Stimulated activated CD8-positive, alpha-beta memory T cell treated with anti-CD3 and anti-CD28 coated beads, Interleukin-7, amount 100 ng/mL, for 4 hours (primary cell): ENCODE measurements around the gene TMEM255B.

Experiments used
- DNase-seq, 2 donors: peaks; one replicate each; pipeline ENCODE4 v3.0.0-alpha.2; 2020; ENCODE audit warnings: low read depth in 2 of 2

TMEM255B gene

DNA sequence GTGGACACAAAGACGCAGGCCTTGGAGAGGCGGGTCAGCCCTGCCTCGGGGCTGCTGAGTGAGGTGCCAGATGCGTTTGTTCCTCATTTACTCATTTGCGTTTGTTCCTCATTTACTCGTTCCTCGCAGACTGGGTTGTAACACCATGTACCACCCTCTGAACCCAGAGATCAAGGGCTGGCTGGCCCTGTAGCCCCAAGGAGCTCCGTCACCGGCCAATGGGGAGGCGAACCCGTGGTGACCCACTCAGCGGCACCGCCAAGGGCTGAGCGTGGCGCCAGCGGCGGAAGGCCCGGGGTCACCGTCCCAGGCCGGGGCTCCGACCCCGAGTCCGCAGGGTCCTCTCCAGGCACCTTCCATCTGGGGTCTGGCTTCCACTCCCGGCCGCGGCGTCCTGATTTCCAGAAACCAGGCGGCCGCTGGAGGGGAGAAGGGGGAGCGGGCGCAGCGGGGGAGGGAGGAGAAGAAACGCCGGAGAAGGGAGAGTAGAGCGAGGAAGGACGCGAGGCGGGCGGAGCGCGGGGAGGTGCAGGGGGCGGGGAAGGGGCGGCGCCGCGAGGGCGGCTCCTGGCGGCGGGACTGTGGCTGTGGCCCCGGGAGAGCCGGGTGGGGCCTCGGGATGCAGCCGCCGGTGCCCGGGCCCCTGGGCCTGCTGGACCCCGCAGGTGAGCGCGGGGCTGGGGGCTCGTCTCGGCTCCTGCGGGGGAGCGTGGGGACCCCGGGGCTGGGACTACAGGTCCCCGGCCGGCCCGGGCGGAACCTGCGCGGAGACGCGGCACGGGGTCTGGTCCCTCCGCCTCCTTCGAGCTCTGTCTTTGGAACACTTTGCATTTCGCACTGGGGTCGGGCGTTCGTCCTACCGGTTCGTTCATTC, at the start of gene TMEM255B:
Gene TMEM255B, plus strand, starts transcription at position 576 of the 874 bp plus-strand sequence. Its CDS starts 44 bp downstream, at position 620.
- DNase-seq = peak; percentile 35 to 66

DNA sequence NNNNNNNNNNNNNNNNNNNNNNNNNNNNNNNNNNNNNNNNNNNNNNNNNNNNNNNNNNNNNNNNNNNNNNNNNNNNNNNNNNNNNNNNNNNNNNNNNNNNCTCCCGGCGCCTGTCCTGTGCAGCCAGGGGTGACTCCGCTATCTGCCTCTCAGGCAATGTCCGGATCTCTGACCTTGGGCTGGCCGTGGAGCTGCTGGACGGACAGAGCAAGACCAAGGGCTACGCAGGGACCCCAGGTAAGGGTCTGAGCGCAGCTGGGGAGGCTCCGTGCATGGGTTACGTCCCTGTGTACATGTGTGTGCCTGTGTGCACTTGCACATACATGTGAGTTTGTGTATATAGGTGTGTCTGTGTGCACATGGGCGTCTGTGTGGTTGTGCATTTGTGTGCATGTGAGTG, 36.1 kb upstream of the TMEM255B start:
- no peak for DNase-seq

DNA sequence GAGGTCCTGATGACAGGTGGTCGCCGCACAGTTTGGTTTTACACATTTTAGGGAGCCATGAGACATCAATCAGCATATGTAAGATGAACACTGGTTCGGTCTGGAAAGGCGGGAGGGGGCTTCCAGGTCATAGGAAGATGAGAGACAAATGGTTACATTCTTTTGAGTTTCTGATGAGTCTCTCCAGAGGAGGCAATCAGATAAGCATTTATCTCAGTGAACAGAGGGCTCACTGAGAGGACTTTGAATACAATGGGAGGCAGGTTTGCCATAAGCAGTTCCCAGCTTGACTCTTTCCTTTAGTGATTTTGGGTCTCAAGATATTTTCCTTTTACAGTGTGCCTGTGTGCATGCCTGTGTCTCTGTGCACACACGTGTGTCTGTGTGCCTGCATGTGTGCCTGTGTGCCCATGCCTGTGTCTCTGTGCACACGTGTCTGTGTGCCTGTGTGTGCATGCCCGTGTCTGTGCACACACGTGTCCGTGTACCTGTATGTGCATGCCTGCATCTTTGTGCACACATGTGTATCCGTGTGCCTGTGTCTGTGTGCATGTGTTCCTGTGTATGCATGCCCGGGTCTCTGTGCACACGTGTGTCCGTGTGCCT, 35.5 kb upstream of the TMEM255B start:
- DNase-seq = no peak

DNA sequence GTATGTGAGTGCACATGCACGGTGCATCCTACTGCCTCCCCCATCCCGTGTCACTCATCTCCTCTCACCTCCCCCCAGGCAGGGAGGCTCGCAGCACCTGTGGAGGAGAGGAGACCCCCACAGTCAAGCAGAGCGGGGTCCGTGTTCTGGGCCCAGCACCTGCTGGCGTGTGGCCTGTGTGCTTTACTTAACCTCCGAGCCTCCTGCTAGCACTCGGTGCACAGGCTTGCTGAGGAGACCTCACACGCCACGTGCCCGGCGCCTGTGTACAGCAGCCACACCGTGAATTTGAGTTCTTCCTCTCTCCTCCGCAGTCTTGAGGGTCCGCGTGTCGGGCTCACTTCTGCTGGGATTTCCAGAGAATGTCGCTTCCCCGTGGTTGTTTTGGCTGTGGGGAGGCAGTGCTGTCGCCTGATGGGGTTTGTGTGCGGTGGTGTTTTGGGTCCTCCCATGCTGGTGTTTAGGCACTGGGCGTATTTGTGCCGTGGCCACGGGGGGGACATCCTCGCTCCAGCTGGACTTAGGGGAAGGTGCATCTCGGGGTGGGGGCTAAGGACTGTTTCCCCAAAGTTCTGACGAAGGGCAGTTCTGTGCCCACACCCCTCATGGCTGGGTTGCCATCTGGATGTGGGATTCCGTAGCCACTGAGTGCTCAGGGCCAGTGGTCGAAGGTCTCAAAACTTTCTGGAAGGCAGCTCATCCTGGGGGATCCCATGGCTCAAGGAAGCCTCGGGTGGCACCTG, 34.8 kb upstream of the TMEM255B start:
- DNase-seq = no peak

DNA sequence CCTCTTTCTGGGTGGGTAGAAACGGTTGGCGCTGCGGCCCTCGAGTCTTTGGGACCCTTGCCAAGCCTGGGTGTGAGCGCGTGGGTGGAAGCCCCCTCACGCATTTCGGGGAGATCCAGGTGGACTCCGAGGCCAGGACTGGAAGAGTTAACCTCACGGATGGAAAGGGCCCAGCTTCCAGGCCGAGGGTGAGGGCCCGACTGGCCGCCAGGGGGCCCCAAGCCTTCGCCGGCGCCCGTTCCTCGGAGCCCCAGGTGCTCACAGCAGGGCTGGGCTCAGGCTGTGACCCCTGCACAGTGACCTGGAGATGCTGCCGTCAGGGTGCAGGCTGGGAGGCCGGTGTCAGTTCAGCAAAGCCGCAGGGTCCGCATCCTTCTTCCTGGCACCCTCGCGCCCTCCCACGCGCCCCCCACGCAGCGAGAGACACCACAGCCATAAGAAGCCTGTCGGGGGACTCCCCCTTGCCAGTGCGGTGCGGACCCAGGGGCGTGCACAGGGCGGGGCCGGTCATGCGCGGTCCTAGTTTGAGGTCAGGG, 34.2 kb upstream of the TMEM255B start:
- peak; percentile 83 to 84 for DNase-seq

DNA sequence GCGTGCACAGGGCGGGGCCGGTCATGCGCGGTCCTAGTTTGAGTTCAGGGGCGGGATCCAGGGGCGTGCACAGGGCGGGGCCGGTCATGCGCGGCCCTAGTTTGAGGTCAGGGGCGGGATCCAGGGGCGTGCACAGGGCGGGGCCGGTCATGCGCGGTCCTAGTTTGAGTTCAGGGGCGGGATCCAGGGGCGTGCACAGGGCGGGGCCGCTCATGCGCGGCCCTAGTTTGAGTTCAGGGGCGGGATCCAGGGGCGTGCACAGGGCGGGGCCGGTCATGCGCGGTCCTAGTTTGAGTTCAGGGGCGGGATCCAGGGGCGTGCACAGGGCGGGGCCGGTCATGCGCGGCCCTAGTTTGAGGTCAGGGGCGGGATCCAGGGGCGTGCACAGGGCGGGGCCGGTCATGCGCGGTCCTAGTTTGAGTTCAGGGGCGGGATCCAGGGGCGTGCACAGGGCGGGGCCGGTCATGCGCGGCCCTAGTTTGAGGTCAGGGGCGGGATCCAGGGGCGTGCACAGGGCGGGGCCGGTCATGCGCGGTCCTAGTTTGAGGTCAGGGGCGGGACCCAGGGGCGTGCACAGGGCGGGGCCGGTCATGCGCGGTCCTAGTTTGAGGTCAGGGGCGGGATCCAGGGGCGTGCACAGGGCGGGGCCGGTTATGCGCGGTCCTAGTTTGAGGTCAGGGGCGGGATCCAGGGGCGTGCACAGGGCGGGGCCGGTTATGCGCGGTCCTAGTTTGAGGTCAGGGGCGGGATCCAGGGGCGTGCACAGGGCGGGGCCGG, 33.5 kb upstream of the TMEM255B start:
- peak; percentile 34 to 52 for DNase-seq

DNA sequence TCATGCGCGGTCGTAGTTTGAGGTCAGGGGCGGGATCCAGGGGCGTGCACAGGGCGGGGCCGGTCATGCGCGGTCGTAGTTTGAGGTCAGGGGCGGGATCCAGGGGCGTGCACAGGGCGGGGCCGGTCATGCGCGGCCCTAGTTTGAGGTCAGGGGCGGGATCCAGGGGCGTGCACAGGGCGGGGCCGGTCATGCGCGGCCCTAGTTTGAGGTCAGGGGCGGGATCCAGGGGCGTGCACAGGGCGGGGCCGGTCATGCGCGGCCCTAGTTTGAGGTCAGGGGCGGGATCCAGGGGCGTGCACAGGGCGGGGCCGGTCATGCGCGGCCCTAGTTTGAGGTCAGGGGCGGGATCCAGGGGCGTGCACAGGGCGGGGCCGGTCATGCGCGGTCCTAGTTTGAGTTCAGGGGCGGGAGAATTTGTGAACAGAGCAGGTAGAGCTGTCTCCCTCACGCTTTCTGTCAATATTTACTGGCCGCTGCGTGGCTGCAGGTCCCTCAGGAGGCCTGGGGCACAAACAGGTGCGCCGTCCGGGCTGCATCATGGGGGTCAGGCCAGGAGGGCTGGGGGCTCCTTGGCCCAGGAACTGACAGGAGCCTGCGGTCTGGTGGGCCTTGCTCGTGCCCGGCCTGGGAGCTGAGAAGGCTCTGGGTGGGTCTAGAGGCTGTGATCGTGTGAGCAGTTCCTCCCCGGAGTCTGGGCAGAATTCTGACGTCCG, 32.8 kb upstream of the TMEM255B start:
- DNase-seq = peak in 1 of 2 donors; percentile 21

DNA sequence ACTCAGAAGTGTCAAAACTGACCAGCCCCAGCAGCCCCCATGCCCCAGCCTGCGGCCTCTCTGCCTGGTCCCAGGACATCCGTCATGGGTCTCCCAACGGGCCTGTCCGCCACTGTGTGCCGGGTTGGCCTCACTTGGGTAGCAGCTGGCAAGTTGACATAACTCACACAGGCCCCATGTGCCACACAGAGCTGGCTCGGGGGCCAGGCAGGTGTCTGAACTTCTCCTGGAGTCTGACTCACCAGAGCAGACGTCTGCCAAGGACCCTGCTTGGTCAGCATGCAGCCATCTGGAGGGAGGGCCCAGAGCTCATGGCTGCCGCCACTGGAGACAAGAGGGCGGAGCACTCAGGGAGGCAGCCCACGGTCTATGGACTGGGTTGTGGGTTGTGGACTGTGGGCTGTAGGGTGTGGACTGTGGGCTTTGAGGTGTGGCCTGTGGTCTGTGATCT, 32.0 kb upstream of the TMEM255B start:
- no peak for DNase-seq

DNA sequence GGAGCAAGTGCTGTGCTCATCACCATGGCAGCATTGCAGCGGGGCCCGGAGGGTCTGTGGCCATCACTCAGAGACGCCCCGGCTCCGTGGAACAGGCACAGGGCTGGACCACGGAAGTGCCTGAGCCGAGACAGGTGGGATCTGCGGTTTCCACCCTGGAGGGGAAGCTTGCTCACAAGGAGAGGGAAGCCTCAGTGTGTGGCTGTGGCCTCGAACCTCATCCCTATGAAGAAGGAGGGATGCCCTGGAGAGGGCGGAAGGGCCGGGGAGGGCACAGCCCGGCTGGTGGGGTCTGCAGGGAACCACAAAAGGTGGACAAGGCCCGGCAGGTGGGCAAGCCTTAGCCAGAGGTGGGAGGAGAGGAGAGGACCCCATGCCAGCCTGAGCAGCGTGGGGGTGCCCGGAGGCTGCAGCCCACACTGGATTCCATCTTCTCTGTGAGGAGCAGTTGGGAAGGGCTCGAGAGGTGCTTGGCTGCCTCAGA, 30.4 kb upstream of the TMEM255B start:
- no peak for DNase-seq

DNA sequence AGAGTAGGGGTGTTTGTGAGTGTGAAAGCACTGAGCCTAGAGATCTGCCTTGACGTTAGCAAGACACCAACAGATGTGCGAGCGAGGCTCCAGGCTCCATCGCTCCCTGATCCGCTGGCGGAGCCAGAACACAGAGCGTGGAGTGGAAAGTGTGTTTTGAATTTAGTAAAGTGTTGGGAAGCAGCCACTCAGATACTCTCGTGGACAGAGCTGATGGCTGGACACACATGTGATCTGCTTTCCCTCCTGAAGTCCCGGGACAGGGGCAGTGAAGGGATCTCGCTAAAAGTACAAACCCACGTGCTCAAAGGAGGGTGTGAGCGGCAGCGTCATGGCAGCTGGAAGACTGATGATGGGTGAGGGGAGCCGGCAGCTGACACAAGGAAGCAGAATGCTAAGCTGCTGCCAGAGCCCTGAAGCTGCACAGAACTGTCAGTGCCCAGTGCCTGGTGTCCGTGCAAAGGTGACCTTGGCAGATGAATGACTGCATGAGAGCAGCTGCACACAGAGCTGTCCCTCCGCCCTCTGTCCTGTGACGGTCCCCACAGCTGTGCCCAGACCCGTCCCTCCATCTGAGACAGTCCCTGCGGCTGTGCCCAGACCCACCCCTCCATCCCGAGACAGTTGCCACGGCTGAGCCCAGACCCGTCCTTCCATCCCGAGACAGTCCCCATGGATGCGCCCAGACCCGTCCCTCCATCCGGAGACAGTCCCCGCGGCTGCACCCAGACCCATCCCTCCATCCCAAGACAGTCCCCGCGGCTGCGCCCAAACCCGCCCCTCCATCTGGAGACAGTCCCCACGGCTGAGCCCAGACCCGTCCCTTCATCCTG, 29.6 kb upstream of the TMEM255B start:
- no peak for DNase-seq

DNA sequence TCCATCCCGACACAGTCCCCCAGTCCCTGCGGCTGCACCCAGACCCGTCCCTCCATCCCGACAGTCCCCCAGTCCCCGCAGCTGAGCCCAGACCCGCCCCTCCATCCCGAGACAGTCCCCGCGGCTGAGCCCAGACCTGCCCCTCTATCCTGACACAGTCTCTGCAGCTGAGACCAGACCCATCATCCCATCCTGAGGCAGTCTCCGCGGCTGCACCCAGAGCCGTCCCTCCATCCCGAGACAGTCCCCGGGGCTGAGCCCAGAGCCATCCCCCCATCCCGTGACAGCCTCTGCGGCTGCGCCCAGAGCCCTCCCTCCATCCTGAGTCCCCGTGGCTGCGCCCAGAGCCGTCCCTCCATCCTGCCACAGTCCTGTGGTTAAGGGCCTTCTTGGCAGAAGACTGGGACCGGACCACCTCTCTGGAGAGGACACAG, 28.8 kb upstream of the TMEM255B start:
- DNase-seq = no peak

DNA sequence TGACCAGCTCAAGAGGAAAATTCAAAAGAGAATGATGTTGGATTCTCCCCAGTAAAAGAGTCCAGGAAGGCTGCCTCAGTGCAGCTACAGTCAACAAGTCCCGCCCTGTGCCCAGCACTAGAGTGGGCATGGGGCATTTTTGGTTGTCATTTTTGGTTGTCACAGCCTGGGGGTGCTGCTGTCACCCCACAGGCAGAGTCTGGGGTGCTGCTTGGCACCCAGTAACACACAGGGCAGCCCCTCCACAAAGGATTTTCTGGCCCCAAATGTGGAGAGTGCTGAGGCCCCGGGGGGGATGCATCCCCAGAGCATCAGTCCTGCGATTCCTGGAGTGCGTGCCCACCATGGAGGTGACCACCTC, 28.2 kb upstream of the TMEM255B start:
- DNase-seq = no peak

DNA sequence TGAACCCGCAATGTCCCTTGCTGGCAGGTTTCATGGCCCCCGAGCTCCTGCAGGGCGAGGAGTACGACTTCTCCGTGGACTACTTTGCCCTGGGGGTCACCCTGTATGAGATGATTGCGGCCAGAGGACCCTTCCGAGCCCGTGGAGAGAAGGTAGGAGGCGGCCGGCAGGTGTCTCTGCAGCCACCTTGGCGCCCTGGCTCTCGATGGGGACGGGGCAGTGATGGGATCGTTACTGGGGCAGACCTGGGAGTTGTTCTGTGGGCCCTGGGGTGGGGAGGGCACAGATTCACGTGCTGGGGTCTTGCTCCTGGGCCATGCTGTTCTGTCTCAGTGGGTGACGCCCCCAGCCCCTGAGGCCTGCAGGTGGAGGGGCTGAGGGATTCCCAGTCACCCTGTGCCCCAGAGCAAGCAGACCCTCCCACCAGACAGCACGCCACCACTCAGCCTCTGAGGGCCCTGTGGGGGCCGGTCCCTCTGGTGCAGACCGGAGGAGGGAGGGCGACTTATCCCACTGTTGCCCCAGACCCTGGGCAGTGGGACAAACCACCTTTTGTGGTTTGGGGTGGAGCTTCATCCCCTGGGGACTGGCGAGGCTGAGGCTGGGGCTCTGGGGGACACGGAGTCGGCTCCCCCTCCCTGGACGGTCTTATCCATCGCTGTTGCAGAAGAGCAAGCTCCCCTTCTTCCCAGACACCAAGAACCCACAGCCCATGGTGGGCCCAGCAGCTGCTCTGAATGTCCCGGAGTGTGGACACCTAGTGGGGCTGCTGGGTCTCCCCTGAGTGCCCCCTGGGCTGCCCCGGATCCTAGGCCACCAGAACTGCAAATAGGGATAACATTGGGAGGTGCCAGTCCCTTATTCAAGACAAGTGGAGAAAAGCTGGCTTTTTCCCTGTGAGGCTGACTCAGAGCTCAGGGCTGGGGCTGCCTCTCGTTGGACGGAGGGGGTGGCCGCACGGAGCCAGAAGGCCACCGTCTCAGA, 27.5 kb upstream of the TMEM255B start:
- DNase-seq = no peak

DNA sequence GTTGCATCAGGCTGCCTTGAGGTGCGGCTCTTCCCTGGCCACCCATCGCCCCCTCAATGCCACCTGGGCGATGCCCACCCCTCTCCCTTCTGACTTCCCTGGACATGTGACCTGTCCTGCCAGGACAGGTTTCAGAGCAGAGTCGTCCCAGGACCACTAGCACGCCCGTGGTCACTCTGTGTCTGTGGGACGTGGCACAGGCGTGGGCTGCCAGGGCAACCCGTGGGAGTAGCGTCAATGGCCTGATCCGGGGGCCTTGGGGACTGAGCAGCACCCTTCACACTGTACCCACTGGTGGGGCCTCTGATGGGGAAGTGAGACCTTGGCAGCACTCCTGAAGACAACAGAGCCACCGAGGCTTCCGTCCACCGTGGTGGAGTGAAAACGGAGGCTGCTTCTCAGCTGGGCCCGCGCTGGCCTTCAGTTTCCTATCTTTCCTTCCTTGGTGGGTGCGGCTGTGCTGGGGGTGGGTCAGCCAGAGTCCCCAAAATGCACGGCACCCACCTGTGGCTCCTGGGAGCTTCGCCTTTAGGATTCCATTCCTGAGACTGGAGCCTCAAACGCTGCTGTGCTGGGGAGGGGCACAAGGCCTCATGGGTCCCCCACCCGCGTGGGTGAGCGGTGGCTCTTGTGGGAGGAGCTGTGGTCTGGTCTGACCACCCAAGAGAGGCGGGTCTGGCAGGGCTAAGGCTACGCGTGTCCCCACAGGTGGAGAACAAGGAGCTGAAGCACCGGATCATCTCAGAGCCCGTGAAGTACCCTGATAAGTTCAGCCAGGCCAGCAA, 26.7 kb upstream of the TMEM255B start:
- no peak for DNase-seq

DNA sequence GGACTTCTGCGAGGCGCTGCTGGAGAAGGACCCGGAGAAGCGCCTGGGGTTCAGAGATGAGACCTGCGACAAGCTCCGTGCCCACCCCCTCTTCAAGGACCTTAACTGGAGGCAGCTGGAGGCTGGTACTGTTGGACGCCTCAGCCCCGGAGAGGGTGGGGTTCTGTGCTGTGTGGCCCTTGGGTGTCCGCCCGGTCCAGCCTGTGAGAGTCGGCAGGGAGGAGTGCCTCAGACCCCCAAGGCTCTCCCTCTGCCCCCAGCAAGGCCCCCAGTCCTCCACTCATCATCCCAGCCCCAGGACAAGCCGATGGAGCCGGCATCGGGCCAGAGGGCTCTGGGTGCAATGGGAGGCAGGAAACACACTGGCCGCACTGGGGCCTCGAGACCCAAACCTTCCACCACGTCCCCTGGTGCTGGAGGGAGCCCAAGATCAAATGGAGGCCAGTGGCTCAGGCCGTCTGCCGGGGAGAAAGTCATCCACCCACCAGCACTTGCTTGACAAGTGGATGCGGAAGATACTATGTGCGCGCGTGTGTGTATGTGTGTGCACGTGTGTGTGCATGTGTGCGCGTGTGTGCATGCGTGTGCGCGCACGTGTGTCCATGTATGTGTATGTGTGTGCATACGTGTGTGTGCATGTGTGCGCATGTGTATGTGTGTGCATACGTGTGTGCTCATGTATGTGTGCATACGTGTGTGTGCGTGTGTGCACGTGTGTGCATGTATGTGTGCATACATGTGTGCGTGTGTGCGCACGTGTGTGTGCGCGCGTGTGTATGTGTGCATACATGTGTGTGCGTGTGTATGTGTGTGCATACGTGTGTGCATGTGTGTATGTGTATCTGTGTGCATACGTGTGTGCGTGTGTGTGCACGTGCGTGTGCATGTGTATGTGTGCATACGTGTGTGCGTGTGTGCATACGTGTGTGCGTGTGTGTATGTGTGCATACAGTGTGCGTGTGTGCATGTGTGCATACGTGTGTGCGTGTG, 25.8 kb upstream of the TMEM255B start:
- DNase-seq = no peak

DNA sequence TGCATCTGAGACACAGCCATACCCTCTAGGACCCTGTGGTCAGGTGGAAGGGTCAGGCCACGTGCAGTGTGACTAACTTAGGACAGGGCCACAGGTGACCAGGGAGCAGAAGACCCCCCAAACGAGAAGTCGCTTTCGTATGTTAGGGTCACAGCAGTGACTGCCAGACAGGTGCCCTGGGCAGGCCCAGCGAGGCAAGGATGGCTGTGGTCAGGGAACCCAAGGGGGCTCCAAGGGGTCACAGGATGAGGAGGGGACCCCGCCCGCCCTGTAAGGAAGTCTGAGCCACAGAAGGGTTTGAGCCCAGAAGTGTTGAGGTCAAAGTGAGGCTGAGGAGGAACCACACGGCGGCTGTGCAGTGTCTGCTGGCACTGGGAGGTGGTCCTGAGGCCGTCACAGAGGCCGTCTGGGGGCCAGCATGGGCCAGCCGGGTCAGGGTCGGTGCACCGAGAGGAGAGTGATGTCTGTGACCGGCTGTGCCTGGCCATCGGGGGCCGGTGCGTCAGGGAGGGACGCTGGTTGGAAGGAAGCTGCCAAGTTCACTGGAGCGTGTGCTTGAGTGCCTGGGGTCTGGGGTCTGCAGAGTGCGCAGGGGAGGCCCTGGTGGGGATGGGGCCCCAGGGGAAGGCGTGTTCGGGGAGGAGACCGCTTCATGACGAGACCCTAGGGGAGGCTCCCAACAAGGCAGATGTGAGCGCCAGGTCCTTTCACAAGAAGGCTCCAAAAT, 24.8 kb upstream of the TMEM255B start:
- no peak for DNase-seq
